ENCODE data around the gene DIPK1A.

The DIPK1A gene

GRCh38 chr1:92992054-92992453 lies 30.8 kb upstream of the DIPK1A start:
- TF ChIP-seq CTCF (IDR thresholded peaks at IDR 0.05; ENCODE audit: low read depth, low read length): no peak
- no peak overlapping the region for H3K4me3 ChIP-seq (ENCODE audit: low read depth, low read length)

GRCh38 chr1:92990828-92991227 lies 29.6 kb upstream of the DIPK1A start:
- H3K4me3 ChIP-seq (ENCODE audit: low read depth, low read length): no peak overlapping the region

GRCh38 chr1:92989936-92990583 lies 28.8 kb upstream of the DIPK1A start:
- no peak overlapping the region for H3K4me3 ChIP-seq (ENCODE audit: low read depth, low read length)
- no peak for TF ChIP-seq CTCF (IDR thresholded peaks at IDR 0.05; ENCODE audit: low read depth, low read length)

More at GRCh38 chr1:92990828-92991227, 29.6 kb upstream of the DIPK1A start:
- TF ChIP-seq CTCF (IDR thresholded peaks at IDR 0.05; ENCODE audit: low read depth, low read length): no peak

- TF ChIP-seq CTCF (IDR thresholded peaks at IDR 0.05; ENCODE audit: low read depth, low read length): no peak
- H3K4me3 ChIP-seq (ENCODE audit: low read depth, low read length): no peak overlapping the region
These were observed 28.0 kb upstream of the DIPK1A start for GRCh38 chr1:92989253-92989652.

GRCh38 chr1:92987462-92987861 lies 26.2 kb upstream of the DIPK1A start:
- no peak for TF ChIP-seq CTCF (IDR thresholded peaks at IDR 0.05; ENCODE audit: low read depth, low read length)
- no peak overlapping the region for H3K4me3 ChIP-seq (ENCODE audit: low read depth, low read length)

- H3K4me3 ChIP-seq (ENCODE audit: low read depth, low read length): no peak overlapping the region
- no peak for TF ChIP-seq CTCF (IDR thresholded peaks at IDR 0.05; ENCODE audit: low read depth, low read length)
These were observed 23.8 kb upstream of the DIPK1A start for GRCh38 chr1:92985101-92985500.

GRCh38 chr1:92980732-92981647 lies 19.7 kb upstream of the DIPK1A start:
- H3K4me3 ChIP-seq (ENCODE audit: low read depth, low read length): no peak overlapping the region
- TF ChIP-seq CTCF (IDR thresholded peaks at IDR 0.05; ENCODE audit: low read depth, low read length): no peak
